ENCODE results near the gene ARPC1B. TPM values are rescaled to one million over a fixed set of nuclear protein-coding genes. Genes with fewer than 3 reads are reported as not detected.

The ARPC1B gene
- total RNA-seq, 3 donors from 2014 or later (not counting 1 experiment from before 2014, with no cell fraction given), result 161 to 184 (median 179) TPM

GRCh38 chr7:99422186-99422585, 47.7 kb downstream of the ARPC1B start:
- Mint-ChIP-seq H3K4me3 (no peak overlapping the region), H3K9me3 (no peaks in the 10 kb centered on the region), H3K27ac (peak overlapping the region in 1 of 2 donors; percentile 63), H3K27me3 (ENCODE audit: low read depth in 2 of 2) (no peaks in the 10 kb centered on the region), H3K36me3 (no peaks in the 10 kb centered on the region), H3K4me1 (no peaks in the 10 kb centered on the region)
- Histone ChIP-seq H3K27ac (ENCODE audit: low read length) (no peak overlapping the region), H3K36me3 (ENCODE audit: control insufficient read depth, insufficient read depth, low read length) (peaks cover 46% of the 10 kb centered on the region), H3K27me3 (ENCODE audit: control insufficient read depth, insufficient read depth, low read length) (no peaks in the 10 kb centered on the region), H3K4me3 (ENCODE audit: low read length) (no peak overlapping the region), H3K4me1 (ENCODE audit: control insufficient read depth, insufficient read depth, low read length) (no peaks in the 10 kb centered on the region), H3K9me3 (ENCODE audit: control insufficient read depth, insufficient read depth, low read length) (no peaks in the 10 kb centered on the region)
- ATAC-seq (no peak), DNase-seq (no peak)
- intact Hi-C loops (cut with micrococcal nuclease), result no loop called here
- WGBS (ENCODE audit: insufficient coverage), result 94% methylated on average over 11 of the region's 11 CpGs
- no peak for TF ChIP-seq CTCF (IDR thresholded peaks at IDR 0.05)

- DNase-seq, result no peak
- no peaks in the 10 kb centered on the region for H3K36me3 Mint-ChIP-seq
Observed at GRCh38 chr7:99422625-99423024, 48.1 kb downstream of the ARPC1B start.

GRCh38 chr7:99424932-99425730, 50.6 kb downstream of the ARPC1B start:
- Histone ChIP-seq H3K9me3 (ENCODE audit: control insufficient read depth, insufficient read depth, low read length) (no peaks in the 10 kb centered on the region), H3K4me1 (ENCODE audit: control insufficient read depth, insufficient read depth, low read length) (no peaks in the 10 kb centered on the region), H3K36me3 (ENCODE audit: control insufficient read depth, insufficient read depth, low read length) (peaks cover 31% of the 10 kb centered on the region), H3K4me3 (ENCODE audit: low read length) (no peak overlapping the region), H3K27me3 (ENCODE audit: control insufficient read depth, insufficient read depth, low read length) (no peaks in the 10 kb centered on the region), H3K27ac (ENCODE audit: low read length) (no peak overlapping the region)
- WGBS (ENCODE audit: insufficient coverage), result 98% methylated on average over 24 of the region's 24 CpGs
- no peak overlapping the region for H3K27ac Mint-ChIP-seq
- DNase-seq (no peak), ATAC-seq (no peak)
- H3K4me3 Mint-ChIP-seq, result no peak overlapping the region
- TF ChIP-seq CTCF (IDR thresholded peaks at IDR 0.05), result no peak
- H3K27me3 Mint-ChIP-seq (ENCODE audit: low read depth in 2 of 2), result no peaks in the 10 kb centered on the region
- H3K9me3 Mint-ChIP-seq, result no peaks in the 10 kb centered on the region
- intact Hi-C loops (cut with micrococcal nuclease), result no loop called here
- no peaks in the 10 kb centered on the region for H3K4me1 Mint-ChIP-seq
- no peaks in the 10 kb centered on the region for H3K36me3 Mint-ChIP-seq

More at GRCh38 chr7:99422625-99423024, 48.1 kb downstream of the ARPC1B start:
- Histone ChIP-seq H3K4me3 (ENCODE audit: low read length) (no peak overlapping the region), H3K36me3 (ENCODE audit: control insufficient read depth, insufficient read depth, low read length) (peaks cover 42% of the 10 kb centered on the region), H3K27ac (ENCODE audit: low read length) (no peak overlapping the region), H3K27me3 (ENCODE audit: control insufficient read depth, insufficient read depth, low read length) (no peaks in the 10 kb centered on the region), H3K9me3 (ENCODE audit: control insufficient read depth, insufficient read depth, low read length) (no peaks in the 10 kb centered on the region), H3K4me1 (ENCODE audit: control insufficient read depth, insufficient read depth, low read length) (no peaks in the 10 kb centered on the region)
- no peaks in the 10 kb centered on the region for H3K27me3 Mint-ChIP-seq (ENCODE audit: low read depth in 2 of 2)
- H3K27ac Mint-ChIP-seq, result peak overlapping the region in 1 of 2 donors; percentile 2
- no peak for ATAC-seq
- intact Hi-C loops (cut with micrococcal nuclease), result no loop called here
- WGBS (ENCODE audit: insufficient coverage), result 90% methylated on average over 5 of the region's 5 CpGs
- H3K4me3 Mint-ChIP-seq, result no peak overlapping the region
- H3K4me1 Mint-ChIP-seq, result no peaks in the 10 kb centered on the region
- H3K9me3 Mint-ChIP-seq, result no peaks in the 10 kb centered on the region
- no peak for TF ChIP-seq CTCF (IDR thresholded peaks at IDR 0.05)

Data from natural killer cell (primary cell).